GM21381 (cell line): Measurements from ENCODE around the gene SH3GLB2.
"Not testable (repeated sequence)": the region's sequence is repeated elsewhere in the genome, so short reads cannot be mapped to it uniquely, and the experiment has no call there.

Source experiments
- ATAC-seq: cut with Tn5 transposase; IDR thresholded peaks from one replicate; pipeline ENCODE4 v1.9.1; 2021; ENCODE audit warnings: mild to moderate bottlenecking, moderate library complexity; ENCODE audit not compliant: unreplicated experiment

Gene SH3GLB2

DNA sequence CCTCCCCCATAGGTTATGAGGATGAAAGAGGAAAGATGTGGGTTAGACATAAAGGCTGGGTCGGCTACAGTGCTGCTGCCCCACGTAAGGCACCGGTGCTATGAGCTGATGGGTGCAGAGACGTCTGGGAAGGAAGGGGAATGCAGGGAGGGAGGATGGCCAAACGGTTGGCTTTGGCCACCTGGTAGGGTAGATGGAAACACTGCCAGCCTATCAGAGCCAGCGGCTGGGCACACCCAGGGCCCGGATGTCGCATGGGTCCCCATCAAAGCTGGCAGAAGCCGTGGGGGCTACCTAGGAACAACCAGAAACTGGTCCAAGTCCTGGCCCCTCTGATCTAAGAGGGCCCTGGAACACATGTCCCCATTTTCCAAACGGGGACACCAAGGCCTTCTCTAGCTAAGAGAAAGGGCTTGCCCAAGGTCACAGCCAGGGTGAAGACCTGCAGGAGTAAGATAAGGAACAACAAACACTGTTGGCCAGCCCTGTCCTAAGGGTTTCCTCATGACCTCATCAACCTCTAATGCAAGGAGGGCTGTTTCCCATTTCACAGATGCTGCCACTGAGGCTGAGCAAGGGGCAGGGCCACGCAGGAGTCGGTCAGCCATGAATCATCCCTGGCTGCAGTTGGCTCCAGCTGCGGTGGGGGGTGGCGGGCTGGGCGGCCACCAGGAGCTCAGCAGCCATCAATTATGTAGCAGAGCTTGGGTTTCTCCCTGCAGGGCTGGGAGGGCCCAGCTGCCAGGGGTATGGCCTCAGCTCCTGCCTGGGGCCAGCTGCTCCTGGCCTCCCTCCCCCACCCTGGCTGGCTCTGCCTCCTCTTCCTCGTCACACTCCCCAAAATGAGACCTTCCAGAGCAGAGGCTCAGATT is 4.9 kb downstream of the SH3GLB2 start:
- ATAC-seq = no peak

- no peak for ATAC-seq
Measured at GRCh38 chr9:129022037-129022436, 6.1 kb downstream of the SH3GLB2 start.

GRCh38 chr9:129021091-129021490 is 7.0 kb downstream of the SH3GLB2 start:
- peak; percentile 89 for ATAC-seq

GRCh38 chr9:129014608-129015007 is 13.5 kb downstream of the SH3GLB2 start:
- ATAC-seq = no peak

DNA sequence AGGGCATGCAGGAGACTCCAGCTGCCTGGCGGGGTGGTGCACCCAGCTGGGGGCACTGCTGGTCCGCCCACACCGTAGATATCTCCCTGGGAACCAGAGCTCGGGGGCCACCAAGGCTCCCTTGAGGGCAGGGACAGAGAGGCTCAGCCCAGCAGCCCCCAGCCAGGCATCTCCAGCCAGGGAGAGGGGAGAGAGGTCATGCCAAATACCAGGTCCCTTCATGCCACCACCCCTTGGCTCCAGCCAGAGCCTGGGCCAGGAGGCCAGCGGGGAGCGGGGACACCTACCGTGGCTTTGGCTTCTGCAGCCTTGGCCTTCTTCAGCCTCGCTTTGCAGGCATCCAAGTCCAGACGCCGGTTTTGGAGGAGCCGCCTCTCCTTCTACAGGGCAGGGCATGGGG is 14.0 kb downstream of the SH3GLB2 start:
- ATAC-seq = no peak

DNA sequence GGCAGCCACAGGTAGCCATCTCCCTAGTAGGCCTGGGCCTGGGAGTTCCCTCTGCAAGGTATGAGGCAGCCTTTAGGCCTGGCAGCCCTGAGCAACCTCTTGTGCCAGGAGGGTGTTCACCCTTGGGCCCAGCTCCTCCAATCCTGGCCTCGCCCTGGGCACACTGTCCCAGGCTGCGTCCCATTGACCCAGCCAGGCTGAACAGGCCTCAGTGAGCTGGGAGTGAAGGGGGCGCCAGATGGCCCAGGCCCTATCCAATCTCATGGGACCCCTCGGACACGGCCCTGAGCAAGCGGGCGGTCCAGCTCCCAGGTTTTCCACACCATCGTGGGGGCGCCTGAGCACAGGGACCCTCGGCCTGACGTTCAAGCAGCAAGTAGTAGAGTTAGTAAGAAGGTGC is 14.5 kb downstream of the SH3GLB2 start:
- ATAC-seq = no peak

DNA sequence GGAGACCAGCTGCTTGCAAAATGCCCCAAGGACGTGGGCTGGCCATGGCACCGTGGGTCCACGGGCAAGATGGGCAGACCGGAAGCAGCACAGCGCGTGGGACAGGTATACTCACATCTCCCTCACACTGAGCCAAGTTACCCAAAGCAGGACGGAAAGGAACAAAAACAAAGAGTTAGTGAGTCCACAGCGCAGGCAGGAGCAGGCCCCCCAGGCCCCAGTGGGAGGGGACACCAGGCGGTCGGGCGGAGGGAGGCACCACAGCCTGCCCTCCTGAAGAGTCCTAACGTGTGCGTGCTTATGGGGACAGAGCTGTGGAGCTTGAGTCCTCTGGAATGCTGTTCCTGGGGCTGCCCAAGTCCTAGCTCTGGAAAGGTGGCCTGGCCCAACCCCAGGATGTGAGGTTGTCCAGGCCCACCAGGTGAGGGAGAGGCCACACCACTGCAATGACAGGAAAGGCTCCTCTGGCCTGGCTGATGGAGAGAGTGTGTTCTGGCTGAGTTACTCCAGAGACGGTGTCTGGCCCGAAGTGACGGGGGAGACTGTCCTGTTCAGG is 15.2 kb downstream of the SH3GLB2 start:
- ATAC-seq = no peak

- no peak for ATAC-seq
Measured at GRCh38 chr9:129012343-129012742, 15.8 kb downstream of the SH3GLB2 start.

- ATAC-seq = no peak
Measured at GRCh38 chr9:129011761-129012181, 16.4 kb downstream of the SH3GLB2 start.

GRCh38 chr9:129011170-129011569 is 17.0 kb downstream of the SH3GLB2 start:
- ATAC-seq = no peak

- ATAC-seq = no peak
Measured at GRCh38 chr9:129010267-129010975, 17.7 kb downstream of the SH3GLB2 start.

GRCh38 chr9:129009584-129010141 is 18.5 kb downstream of the SH3GLB2 start:
- ATAC-seq = no peak

DNA sequence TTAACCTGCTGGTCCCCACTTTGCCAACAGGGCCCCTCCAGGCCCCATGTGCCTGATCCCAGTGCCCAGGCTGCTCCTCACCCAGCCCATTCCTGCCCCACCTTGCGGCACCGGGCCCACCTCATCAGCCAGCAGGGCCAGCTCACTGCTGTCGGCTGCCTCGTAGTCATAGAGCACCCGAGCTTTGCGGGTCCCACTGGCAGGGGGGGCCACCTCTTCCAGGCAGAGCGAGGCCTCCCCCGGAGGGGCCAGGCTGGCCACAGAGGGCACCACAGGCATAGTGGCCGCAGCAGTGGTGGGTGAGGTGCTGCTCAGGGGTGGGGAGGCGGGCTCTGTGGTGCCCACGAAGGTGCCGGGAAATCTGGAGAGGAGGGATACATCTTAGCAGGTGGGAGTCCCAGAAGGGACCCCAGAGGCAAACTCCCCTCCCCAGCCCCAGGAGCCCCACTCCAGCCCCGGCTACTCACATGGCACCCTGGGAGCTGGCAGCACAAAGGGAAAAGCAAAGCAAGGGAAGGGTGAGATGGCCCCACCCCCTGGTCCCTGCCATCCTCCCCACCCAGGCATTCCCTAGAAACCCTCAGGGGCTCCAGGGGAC is 19.0 kb downstream of the SH3GLB2 start:
- no peak for ATAC-seq

- ATAC-seq = no peak
Measured at GRCh38 chr9:129008469-129008965, 19.6 kb downstream of the SH3GLB2 start.

DNA sequence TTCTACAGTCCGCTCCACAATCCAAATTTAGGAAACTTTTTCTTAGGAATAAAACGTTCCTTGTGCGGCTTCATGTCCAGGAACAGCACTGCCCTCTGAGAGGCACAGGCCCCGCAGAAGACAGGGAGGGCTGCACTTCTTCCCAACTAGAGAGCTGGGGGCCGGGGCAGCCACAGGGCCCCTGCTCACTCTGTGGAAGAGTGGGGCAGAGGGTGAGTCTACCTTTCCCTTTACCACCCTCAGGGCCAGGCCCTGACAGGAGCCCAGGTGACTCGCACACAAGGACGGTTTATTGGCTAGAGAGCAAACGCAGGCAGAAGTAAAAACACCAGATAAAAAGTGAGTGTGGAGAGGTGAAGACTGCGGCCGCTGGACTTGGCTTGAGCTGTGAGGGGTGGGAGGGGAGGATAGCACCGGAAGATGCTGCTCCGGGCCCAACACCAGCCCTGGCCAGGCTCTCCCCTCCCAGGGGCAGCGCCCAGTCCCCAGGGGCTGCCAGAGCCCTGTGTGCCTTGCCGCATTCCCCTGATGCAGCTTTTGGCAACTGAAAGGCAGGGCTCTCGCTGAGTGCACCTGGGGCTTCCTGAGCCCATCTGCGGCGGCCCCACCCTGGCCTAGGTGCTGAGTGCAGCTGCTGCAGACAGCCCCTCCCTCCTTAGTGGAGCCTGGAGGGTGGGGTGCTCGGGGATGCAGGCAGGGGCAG is 20.2 kb downstream of the SH3GLB2 start:
- ATAC-seq = no peak

DNA sequence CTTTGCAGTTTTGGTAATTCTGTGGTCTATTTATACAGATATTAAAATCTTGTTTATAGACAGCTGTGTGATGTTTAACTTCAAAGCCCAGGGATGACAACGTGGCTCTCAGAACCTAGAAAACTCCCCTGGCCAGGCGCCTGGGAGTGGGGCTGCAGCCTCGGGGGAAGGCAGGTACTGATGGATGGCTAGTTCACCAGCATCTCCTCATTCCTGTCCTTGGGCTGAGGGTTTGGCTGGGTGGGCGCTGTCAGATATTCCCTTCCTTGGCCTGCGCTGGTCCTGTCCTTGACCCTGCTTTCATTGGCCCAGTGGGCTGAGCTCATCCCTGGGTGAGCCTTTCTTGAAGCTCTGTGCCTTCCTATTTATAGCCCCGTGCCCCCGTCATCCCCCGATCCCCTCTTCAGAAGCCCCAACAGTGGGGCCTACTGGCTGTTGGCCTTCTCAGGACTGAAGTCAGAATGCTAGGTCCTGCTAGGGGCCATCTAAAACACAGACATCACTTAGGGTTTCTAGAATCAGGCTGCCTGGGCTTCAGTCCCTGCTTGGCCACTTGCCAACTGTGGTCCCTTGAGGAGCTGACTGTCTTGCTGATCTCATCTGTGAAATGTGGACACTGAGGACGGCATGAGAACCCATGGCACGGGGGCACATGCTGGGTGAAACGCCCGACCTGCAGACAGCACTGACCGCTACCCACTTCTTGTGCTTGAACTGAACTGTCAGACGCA is 20.9 kb downstream of the SH3GLB2 start:
- no peak for ATAC-seq

DNA sequence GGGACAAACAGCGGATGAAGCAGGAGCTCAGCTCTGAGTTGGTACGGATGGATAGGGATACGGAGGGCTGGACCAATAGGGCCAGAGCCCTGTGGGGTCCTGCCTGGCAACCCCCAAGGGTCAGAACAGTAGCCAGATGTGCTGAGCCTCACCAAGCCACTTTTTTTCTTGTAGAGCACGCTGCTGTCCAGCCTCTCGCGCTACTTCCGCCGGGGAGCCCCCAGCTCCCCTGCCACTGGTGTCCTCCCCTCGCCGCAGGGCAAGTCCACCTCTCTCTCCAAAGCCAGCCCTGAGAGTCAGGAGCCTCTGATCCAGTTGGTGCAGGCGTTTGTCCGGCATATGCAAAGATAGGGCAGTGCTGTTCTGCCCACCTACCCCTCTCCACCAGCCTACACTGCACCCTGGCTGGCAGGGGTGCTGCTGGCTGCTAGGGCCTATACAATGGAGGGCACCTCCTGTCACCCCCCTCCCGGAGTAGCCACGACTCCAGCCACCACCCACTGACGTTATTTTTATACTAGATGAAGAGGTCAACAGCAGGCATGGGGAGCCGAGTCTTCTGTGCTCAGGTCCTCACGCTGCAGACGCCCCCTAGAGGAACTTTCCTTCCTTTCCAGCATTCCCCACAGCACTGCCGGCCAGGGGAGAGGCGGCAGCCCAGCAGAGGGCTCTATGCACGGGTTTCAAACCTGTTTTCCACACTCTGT is 21.6 kb downstream of the SH3GLB2 start:
- ATAC-seq = no peak

GRCh38 chr9:129005336-129005997 is 22.7 kb downstream of the SH3GLB2 start:
- no peak for ATAC-seq

DNA sequence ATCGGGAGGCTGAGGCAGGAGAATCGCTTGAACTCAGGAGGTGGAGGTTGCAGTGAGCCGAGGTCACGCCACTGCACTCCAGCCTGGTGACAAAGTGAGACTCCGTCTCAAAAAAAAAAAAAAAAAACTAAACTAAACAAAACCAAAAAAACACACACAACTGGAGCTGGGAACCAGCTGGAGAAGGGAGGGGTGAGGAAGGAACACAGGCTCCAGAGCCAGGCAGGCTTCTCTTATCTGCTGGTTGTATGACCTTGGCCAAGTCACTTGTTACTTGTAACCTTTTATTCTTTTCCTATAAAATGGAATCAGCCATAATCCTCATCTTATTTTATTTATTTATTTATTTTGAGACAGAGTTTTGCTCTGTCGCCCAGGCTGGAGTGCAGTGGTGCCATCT is 24.0 kb downstream of the SH3GLB2 start:
- not testable (repeated sequence) for ATAC-seq
